ENCODE results near the gene MPPED2. TPM values are rescaled to one million over a fixed set of nuclear protein-coding genes. Genes with fewer than 3 reads are reported as not detected.

Gene MPPED2
- total RNA-seq, 1 donor from 2014 or later, result 1.6 TPM

- Histone ChIP-seq H3K27ac (ENCODE audit: low read depth, low read length) (no peak overlapping the region), H3K9ac (ENCODE audit: low read length) (no peak overlapping the region), H3K27me3 (ENCODE audit: insufficient read depth, low read length) (no peaks in the 10 kb centered on the region), H2AFZ (ENCODE audit: low read depth, low read length) (no peak overlapping the region), H3K79me2 (ENCODE audit: insufficient read depth, low read length) (no peaks in the 10 kb centered on the region), H3K4me3 (ENCODE audit: insufficient read depth, low read depth, low read length) (no peak overlapping the region), H3K9me3 (ENCODE audit: insufficient read depth, low read depth, low read length) (no peaks in the 10 kb centered on the region), H3K36me3 (ENCODE audit: insufficient read depth, low read length) (no peaks in the 10 kb centered on the region), H3K4me1 (ENCODE audit: insufficient read depth, low read length) (no peaks in the 10 kb centered on the region), H4K20me1 (ENCODE audit: insufficient read depth, low read length) (no peaks in the 10 kb centered on the region), H3K4me2 (ENCODE audit: low read length) (no peak overlapping the region)
- Mint-ChIP-seq H3K36me3 (ENCODE audit: low read depth, unreplicated experiment) (no peaks in the 10 kb centered on the region), H3K27ac (ENCODE audit: unreplicated experiment) (no peak overlapping the region), H3K27me3 (ENCODE audit: low read depth, unreplicated experiment) (peaks cover 2% of the 10 kb centered on the region), H3K4me3 (ENCODE audit: unreplicated experiment) (no peak overlapping the region), H3K9me3 (ENCODE audit: unreplicated experiment) (no peaks in the 10 kb centered on the region), H3K4me1 (ENCODE audit: low read depth, unreplicated experiment) (peaks cover 10% of the 10 kb centered on the region)
- FAIRE-seq, result no peak
- TF ChIP-seq CTCF (IDR thresholded peaks at IDR 0.05; ENCODE audit: insufficient read depth, low read depth, low read length) (no peak), EZH2 (IDR thresholded peaks at IDR 0.05; ENCODE audit: insufficient read depth, low read length) (no peak)
- DNase-seq (ENCODE audit: low read depth), result no peak
Observed at GRCh38 chr11:30446520-30446919, 139.6 kb downstream of the MPPED2 start.

DNA sequence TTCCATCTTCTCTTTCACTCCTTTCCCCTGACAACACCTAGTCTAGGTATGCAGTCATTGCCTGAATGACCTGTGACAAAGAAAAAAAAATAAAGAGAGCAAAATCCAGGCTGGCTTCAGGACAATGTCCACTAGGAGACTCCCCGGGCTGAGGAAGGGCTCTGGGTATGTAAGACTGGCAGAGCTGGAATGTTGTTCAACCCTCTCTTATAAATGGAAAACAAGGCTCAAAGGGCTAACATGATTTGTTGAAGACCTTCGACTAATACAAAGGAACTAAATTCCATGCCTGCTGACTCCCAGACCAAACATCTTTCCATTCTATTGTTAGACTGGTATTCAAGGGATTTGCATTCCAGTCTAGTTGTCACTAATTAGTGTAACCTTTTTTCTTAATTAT lies 141.1 kb downstream of the MPPED2 start:
- no peak overlapping the region for H3K27ac Mint-ChIP-seq (ENCODE audit: unreplicated experiment)
- no peak overlapping the region for H2AFZ ChIP-seq (ENCODE audit: low read depth, low read length)

More for the DNA sequence above, 141.1 kb downstream of the MPPED2 start:
- peaks cover 4% of the 10 kb centered on the region for H3K27me3 Mint-ChIP-seq (ENCODE audit: low read depth, unreplicated experiment)
- Histone ChIP-seq H3K4me1 (ENCODE audit: insufficient read depth, low read length) (no peaks in the 10 kb centered on the region), H3K79me2 (ENCODE audit: insufficient read depth, low read length) (no peaks in the 10 kb centered on the region), H3K27ac (ENCODE audit: low read depth, low read length) (no peak overlapping the region), H3K9me3 (ENCODE audit: insufficient read depth, low read depth, low read length) (no peaks in the 10 kb centered on the region), H3K4me2 (ENCODE audit: low read length) (no peak overlapping the region), H4K20me1 (ENCODE audit: insufficient read depth, low read length) (no peaks in the 10 kb centered on the region), H3K4me3 (ENCODE audit: insufficient read depth, low read depth, low read length) (no peak overlapping the region), H3K27me3 (ENCODE audit: insufficient read depth, low read length) (no peaks in the 10 kb centered on the region), H3K9ac (ENCODE audit: low read length) (no peak overlapping the region), H3K36me3 (ENCODE audit: insufficient read depth, low read length) (no peaks in the 10 kb centered on the region)
- no peak for FAIRE-seq
- H3K4me3 Mint-ChIP-seq (ENCODE audit: unreplicated experiment), result no peak overlapping the region
- H3K36me3 Mint-ChIP-seq (ENCODE audit: low read depth, unreplicated experiment), result no peaks in the 10 kb centered on the region
- TF ChIP-seq EZH2 (IDR thresholded peaks at IDR 0.05; ENCODE audit: insufficient read depth, low read length) (no peak), CTCF (IDR thresholded peaks at IDR 0.05; ENCODE audit: insufficient read depth, low read depth, low read length) (no peak)
- H3K9me3 Mint-ChIP-seq (ENCODE audit: unreplicated experiment), result no peaks in the 10 kb centered on the region
- no peak for DNase-seq (ENCODE audit: low read depth)
- peaks cover 8% of the 10 kb centered on the region for H3K4me1 Mint-ChIP-seq (ENCODE audit: low read depth, unreplicated experiment)
